Hematopoietic multipotent progenitor cell treated with erythropoietin and hydrocortisone succinate and interleukin-3 and kit ligand, for 6 days (in vitro differentiated cells): ENCODE data around the gene TEX26.
"Not testable (repeated sequence)": the region's sequence is repeated elsewhere in the genome, so short reads cannot be mapped to it uniquely, and the experiment has no call there.

Experiments
- DNase-seq: peaks from one replicate; pipeline ENCODE4 v3.0.0-alpha.2; 2015

The TEX26 gene

GRCh38 chr13:30920162-30920909 is 12.1 kb upstream of the TEX26 start:
- DNase-seq, result no peak

- no peak for DNase-seq
These were observed 9.0 kb upstream of the TEX26 start for GRCh38 chr13:30923418-30923817.

DNA sequence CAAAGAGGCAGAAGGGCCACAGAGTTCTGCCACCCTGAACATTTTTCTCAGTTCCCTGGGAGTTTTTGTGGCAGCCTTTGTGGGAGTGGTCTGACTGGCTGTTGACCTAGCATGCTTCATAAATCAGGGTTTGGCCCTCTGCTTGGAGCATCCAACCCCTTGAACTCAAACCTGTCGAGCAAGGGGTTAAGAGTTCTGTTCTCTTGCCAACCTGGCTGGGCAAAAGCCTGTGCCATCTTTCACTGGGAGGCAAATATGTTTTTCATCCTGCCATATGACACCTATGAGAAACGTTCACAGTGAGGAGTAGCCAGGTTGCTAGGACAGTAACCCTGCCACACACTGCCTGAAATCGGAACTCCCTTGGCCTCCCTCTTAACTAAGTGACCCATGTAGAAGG is 7.7 kb upstream of the TEX26 start:
- no peak for DNase-seq

DNA sequence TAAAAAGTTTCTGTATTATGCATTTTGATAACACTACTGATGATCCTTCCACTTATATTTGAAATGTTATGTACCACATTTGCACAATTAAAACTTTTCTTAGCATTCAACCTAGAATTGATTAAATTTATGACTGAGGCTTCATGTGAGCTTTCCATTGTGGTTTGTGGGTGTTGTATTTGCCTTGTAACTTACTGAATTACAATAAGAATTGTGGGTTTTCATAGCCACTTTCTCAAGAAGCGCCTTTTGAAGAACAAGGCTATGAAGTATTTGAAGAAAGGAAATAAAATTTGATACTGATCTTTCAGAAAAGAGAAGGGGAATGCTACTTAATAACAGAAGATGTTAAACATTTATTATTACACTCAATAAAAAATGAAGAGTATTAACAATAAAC is 7.0 kb upstream of the TEX26 start:
- no peak for DNase-seq

- no peak for DNase-seq
These were observed 5.7 kb upstream of the TEX26 start for GRCh38 chr13:30926781-30927180.

DNA sequence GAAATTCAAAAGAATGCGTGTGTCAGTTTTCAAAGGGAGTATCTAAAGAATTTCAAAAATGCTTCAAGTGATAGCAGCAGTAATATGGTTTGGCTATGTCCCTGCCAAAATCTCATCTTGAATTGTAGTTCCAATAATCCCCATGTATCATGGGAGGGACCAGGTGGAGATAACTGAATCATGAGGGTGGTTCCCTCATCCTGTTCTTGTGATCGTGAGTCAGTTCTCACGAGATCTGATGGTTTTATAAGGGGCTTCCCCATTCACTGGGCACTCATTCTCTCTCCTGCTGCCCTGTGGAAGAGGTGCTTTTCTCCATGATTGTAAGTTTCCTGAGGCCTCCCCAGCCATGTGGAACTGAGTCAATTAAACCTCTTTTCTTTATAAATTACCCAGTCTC is 5.3 kb upstream of the TEX26 start:
- not testable (repeated sequence) for DNase-seq

DNA sequence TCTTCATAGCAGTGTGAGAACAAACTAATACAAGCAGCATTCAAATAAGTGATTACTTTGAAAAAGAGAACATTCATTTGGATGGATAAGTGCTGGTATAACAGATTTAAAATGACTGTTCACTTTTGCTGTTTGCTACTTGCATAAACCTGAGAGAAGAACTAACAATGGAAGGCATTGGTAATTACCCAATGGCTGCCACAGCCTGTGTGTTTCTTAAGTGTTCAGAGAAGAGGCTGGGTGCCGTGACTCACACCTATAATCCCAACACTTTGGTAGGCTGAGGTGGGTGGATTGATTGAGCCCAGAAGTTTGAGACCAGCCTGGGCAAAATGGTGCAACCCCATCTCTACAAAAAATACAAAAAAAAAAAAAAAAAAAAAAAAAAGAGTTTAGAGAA is 4.9 kb upstream of the TEX26 start:
- DNase-seq, result no peak

- DNase-seq, result no peak
These were observed 3.5 kb upstream of the TEX26 start for GRCh38 chr13:30928978-30929377.

GRCh38 chr13:30933354-30933670 is 856 bp downstream of the TEX26 start:
- DNase-seq, result no peak

DNA sequence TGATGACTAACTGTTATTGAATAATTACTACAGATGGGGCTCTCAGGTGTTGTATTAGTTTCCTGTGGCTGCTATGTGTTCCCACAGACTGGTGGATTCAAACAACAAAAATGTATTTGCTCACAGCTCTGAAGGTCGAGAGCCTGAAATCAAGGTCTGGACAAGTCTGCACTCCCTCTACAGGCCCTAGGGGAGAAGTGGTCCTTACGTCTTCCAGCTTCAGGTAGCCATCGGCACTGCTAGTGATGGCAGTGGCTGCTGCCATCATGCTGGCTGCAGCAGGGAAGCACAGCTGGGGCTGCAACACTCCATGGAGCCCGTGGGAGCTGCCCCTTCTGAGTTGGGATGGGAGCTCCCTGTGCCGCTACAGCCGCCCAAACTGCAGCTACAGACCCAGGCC is 1.9 kb downstream of the TEX26 start:
- no peak for DNase-seq

- DNase-seq, result no peak
These were observed 2.3 kb downstream of the TEX26 start for GRCh38 chr13:30934803-30935202.

- no peak for DNase-seq
These were observed 4.5 kb downstream of the TEX26 start for GRCh38 chr13:30936971-30937370.

GRCh38 chr13:30943881-30944280 is 11.4 kb downstream of the TEX26 start:
- no peak for DNase-seq

- no peak for DNase-seq
These were observed 24.9 kb downstream of the TEX26 start for GRCh38 chr13:30957258-30957943.

- DNase-seq, result no peak
These were observed 27.2 kb downstream of the TEX26 start for GRCh38 chr13:30959678-30960077.

- DNase-seq, result no peak
These were observed 31.3 kb downstream of the TEX26 start for GRCh38 chr13:30963791-30964190.

DNA sequence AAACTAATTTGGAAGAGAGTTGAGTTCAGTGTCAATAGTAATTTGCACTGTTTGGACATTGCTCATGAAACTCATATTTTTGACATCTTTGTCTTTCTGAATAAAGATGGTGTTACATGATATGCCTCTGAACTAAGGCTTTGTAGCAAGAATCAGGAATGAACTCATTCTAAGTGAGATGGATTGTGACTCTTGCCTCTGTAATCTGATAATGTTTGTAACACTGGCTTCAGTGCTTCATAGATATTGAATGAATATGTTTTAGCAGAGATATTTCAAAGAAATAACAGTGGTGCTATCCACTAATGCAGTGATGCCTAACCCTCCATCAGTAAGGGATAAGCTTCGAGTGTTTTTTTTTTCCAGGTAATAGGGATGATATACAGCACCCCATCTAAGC is 32.9 kb downstream of the TEX26 start:
- no peak for DNase-seq

- DNase-seq, result no peak
These were observed 33.6 kb downstream of the TEX26 start for GRCh38 chr13:30966101-30966500.

DNA sequence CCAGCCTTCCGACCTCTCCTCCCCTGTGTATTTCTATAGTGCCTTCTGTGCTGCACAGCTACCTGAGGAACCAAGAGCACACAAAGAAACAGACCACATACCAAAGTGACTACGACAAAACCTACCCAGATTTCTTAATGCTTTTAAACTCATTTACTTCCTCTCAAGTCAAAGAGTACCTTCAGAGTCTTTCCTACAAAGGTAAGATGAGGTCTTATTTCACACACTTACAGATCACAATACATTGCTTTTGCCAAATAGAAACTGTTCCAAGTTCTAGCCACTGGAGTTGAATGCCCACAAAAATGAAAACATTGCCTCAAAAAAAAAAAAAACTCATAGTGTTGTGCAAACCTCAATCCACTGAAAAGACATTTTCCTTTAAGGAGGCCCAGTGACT is 36.4 kb downstream of the TEX26 start:
- DNase-seq, result no peak

DNA sequence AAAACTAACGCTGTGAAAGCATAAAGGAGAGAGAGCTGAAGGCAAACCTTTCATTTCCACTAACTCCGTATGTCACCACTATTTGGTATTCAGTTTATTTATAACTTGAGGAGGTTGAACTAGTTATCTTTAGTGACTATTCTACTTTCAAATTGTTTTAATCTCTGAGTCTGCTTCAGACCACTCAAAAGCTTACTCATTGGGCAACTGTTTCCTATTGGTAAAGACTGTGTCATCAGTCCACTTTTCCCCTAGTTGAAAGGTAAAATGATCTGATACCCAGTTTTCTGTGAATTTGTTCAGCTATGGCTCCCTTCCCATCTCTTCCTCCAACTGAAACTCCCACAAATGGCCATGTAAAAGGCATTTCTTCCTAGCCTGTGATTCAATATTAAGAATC is 39.1 kb downstream of the TEX26 start:
- no peak for DNase-seq

GRCh38 chr13:30972888-30973377 is 40.5 kb downstream of the TEX26 start:
- DNase-seq, result no peak

DNA sequence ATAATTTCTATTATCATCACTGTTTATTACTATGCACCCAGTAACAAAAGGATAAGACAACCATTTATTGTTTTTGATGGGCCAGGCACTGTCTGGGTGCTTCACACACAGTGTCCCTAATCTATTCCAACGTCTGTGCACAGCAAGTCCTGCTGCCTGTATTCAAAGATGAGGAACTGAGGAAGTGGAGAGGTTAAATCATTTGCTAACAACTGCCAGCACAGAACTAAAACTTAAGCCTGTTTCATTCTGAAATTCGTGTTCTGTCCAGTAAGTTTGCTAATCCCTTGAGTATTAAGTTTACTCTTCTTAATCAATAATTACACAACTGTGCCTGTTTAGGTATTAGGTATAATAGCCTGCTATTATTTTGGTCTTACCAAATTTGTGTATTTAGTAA is 41.9 kb downstream of the TEX26 start:
- DNase-seq, result no peak

- DNase-seq, result no peak
These were observed 43.6 kb downstream of the TEX26 start for GRCh38 chr13:30976025-30976424.
